K562 (cell line): Measurements from ENCODE around the gene NAP1L4. TPM values are rescaled to one million over a fixed set of nuclear protein-coding genes. Genes with fewer than 3 reads are reported as not detected.

Experiments used
- ATAC-seq: fragments of 200-7000 bp; cut with Tn5 transposase; 3 replicates; pipeline ENCODE4 v1.9.1; 2020; ENCODE audit warnings: moderate library complexity
- BruUV-seq: library from RNA; stranded (reverse); fragments of 400-500 nt; replicated peaks from 2 replicates; lab custom pipeline; 2021; lab: Mats Ljungman, UMichigan
- CTCF ChIA-PET: fragments of 300-600 bp; formaldehyde crosslinking; extraction: SDS; loops from one replicate; lab custom pipeline; 2021; ENCODE audit warnings: low intra/inter-chr PET ratio; lab: Yijun Ruan, JAX
- POLR2A ChIA-PET: fragments of 300-600, 350-650 bp; sonication (Branson Sonifier 250); formaldehyde crosslinking; extraction: SDS; loops from one replicate; lab custom pipeline; 2021; ENCODE audit warnings: antibody characterized with exemption, inconsistent platforms; lab: Yijun Ruan, JAX
- DNase-seq, 4 experiments: peaks; one replicate each; pipeline versions ENCODE4 v3.0.0 to v3.0.0-alpha.2; 2011 to 2018; ENCODE audit warnings: low spot score in 3 of 4, mixed read lengths in 3 of 4; ENCODE audit errors: extremely low read depth in 1 of 4
- FAIRE-seq: peaks from 2 replicates; lab custom pipeline; 2011; peaks lifted over from hg19 to GRCh38; lab: Jason Lieb, UNC
- H2AFZ ChIP-seq: 2 replicates; pipeline ENCODE4 v1.6.0; 2011; ENCODE audit warnings: low read depth, low read length, control low read depth, inconsistent platforms
- H3K27ac ChIP-seq: fragments of 200-600 bp; 3 replicates; pipeline ENCODE4 v1.8.0; 2011; ENCODE audit warnings: low read depth, mild to moderate bottlenecking, control low read depth, inconsistent platforms, low read length, moderate library complexity, mixed read lengths; ENCODE audit errors: extremely low read depth
- H3K27me3 ChIP-seq, 2 experiments: fragments of 300-600 bp in 1 of 2; 2 replicates in 1 of 2; 3 replicates in 1 of 2; pipeline versions ENCODE4 v1.6.0 to v1.8.0; 2011; ENCODE audit warnings: inconsistent platforms in 2 of 2, low read length in 2 of 2, mild to moderate bottlenecking in 1 of 2, mixed read lengths in 1 of 2, moderate library complexity in 1 of 2; ENCODE audit not compliant: control insufficient read depth in 2 of 2, insufficient read depth in 2 of 2
- H3K36me3 ChIP-seq: fragments of 300-600 bp; 3 replicates; pipeline ENCODE4 v1.8.0; 2011; ENCODE audit warnings: mild to moderate bottlenecking, low read length, inconsistent platforms; ENCODE audit not compliant: control insufficient read depth, insufficient read depth
- H3K4me1 ChIP-seq, 2 experiments: fragments of 200-600 bp in 1 of 2; replicated peaks in 1 of 2; 2 replicates in 1 of 2; 3 replicates in 1 of 2; pipeline versions ENCODE4 v1.5.1 to v1.8.0; 2011; ENCODE audit warnings: inconsistent platforms in 2 of 2, low read length in 2 of 2, mild to moderate bottlenecking in 1 of 2, mixed read lengths in 1 of 2, moderate library complexity in 1 of 2; ENCODE audit not compliant: control insufficient read depth in 2 of 2, insufficient read depth in 2 of 2
- H3K4me2 ChIP-seq: 2 replicates; pipeline ENCODE4 v1.6.1; 2011; ENCODE audit warnings: low read length, control low read depth, inconsistent platforms, mixed read lengths; ENCODE audit not compliant: insufficient read depth
- H3K4me3 ChIP-seq: fragments of 200-600 bp; sonication (generic), shearing (Covaris generic); 2 replicates; pipeline ENCODE4 v1.5.1; 2016; ENCODE audit warnings: control low read depth, inconsistent platforms
- H3K79me2 ChIP-seq: fragments of 200-600 bp; 3 replicates; pipeline ENCODE4 v1.8.0; 2011; ENCODE audit warnings: low read length, inconsistent platforms; ENCODE audit not compliant: control insufficient read depth, insufficient read depth
- H3K9ac ChIP-seq, 2 experiments: 2 replicates each; pipeline versions ENCODE4 v1.6.0 to v1.6.1; 2011; ENCODE audit warnings: low read depth in 2 of 2, low read length in 2 of 2, control low read depth in 1 of 2, inconsistent platforms in 1 of 2, mild to moderate bottlenecking in 1 of 2, mixed read lengths in 1 of 2; ENCODE audit not compliant: insufficient read depth in 1 of 2
- H3K9me1 ChIP-seq: one replicate; pipeline ENCODE4 v1.6.0; 2011; ENCODE audit warnings: inconsistent platforms, mild to moderate bottlenecking, low read length, moderate library complexity; ENCODE audit not compliant: control insufficient read depth, insufficient read depth
- H3K9me3 ChIP-seq: replicated peaks from 2 replicates; pipeline ENCODE4 v1.5.1; 2011; ENCODE audit warnings: low read depth, low read length, inconsistent platforms; ENCODE audit not compliant: control insufficient read depth, insufficient read depth
- H4K20me1 ChIP-seq: replicated peaks from 2 replicates; pipeline ENCODE4 v1.6.1; 2011; ENCODE audit warnings: low read length, inconsistent platforms, mixed read lengths; ENCODE audit not compliant: control insufficient read depth, insufficient read depth
- EGR1 ChIP-seq: fragments of 450-650 bp; conservative IDR thresholded peaks from 2 replicates; pipeline ENCODE4 v1.6.1; 2017; ENCODE audit warnings: mild to moderate bottlenecking
- FOXA1 ChIP-seq: fragments of 450-650 bp; IDR thresholded peaks from 2 replicates; pipeline ENCODE4 v1.6.1; 2016; ENCODE audit warnings: mild to moderate bottlenecking, borderline replicate concordance
- FOXJ2 ChIP-seq: fragments of 200-800 bp; sonication (Bioruptor generic); IDR thresholded peaks from 2 replicates; pipeline ENCODE4 v1.6.1; 2016; ENCODE audit warnings: missing genetic modification characterization, missing compliant biosample characterization
- HDGF ChIP-seq: fragments of 450-650 bp; IDR thresholded peaks from 2 replicates; pipeline ENCODE4 v1.6.1; 2016
- MYNN ChIP-seq, 2 experiments: sonication (generic); formaldehyde crosslinking in 1 of 2; IDR thresholded peaks; 2 replicates each; pipeline versions ENCODE4 v1.5.0 to v1.6.1; 2016 to 2020; ENCODE audit warnings: antibody characterized with exemption in 1 of 2, missing genetic modification reagents in 1 of 2
- PML ChIP-seq: IDR thresholded peaks from 2 replicates; pipeline ENCODE4 v1.6.1; 2012; ENCODE audit warnings: low read length, inconsistent platforms
- POLR2AphosphoS5 ChIP-seq: IDR thresholded peaks from 2 replicates; pipeline ENCODE4 v1.6.1; 2011; ENCODE audit warnings: mild to moderate bottlenecking, low read depth, low read length, moderate library complexity; ENCODE audit not compliant: control insufficient read depth, insufficient read depth
- POLR2G ChIP-seq: fragments of 200-400 bp; formaldehyde crosslinking; IDR thresholded peaks from 2 replicates; pipeline ENCODE4 v1.6.1; 2017; ENCODE audit warnings: low read depth, mild to moderate bottlenecking, antibody characterized with exemption, low read length, moderate library complexity
- RBM22 ChIP-seq: fragments of 200-400 bp; formaldehyde crosslinking; IDR thresholded peaks from 2 replicates; pipeline ENCODE4 v1.6.1; 2018; ENCODE audit warnings: low read length, low read depth; ENCODE audit not compliant: poor library complexity, severe bottlenecking
- SLC30A9 ChIP-seq: fragments of 250-450 bp; sonication (Bioruptor Pico); IDR thresholded peaks from 2 replicates; pipeline ENCODE4 v1.8.0; 2022; ENCODE audit warnings: mild to moderate bottlenecking, moderate library complexity
- TAF15 ChIP-seq: fragments of 200-400 bp; formaldehyde crosslinking; IDR thresholded peaks from 2 replicates; pipeline ENCODE4 v1.6.1; 2017; ENCODE audit warnings: mild to moderate bottlenecking, low read depth, low read length, moderate library complexity
- ZNF217 ChIP-seq: sonication (generic); formaldehyde crosslinking; IDR thresholded peaks from 2 replicates; pipeline ENCODE4 v1.8.0; 2022; ENCODE audit warnings: mild to moderate bottlenecking, missing genetic modification reagents
- ZNF316 ChIP-seq: fragments of 450-650 bp; IDR thresholded peaks from 2 replicates; pipeline ENCODE4 v1.6.1; 2016
- WGBS: fragments of 100-300 bp; shearing (Covaris generic); methylation state at CpG from one replicate; pipeline ENCODE4 v1.1.6; 2016; ENCODE audit warnings: low coverage, mixed read lengths; ENCODE audit not compliant: insufficient coverage; ENCODE audit errors: missing lambda C conversion rate; 5-methylcytosine and 5-hydroxymethylcytosine counted together
- in situ Hi-C: fragments of 300-500 bp; cut with MboI; formaldehyde crosslinking; loops from 4 replicates; pipeline ENCODE4 v1.15.0; 2018; ENCODE audit warnings: inconsistent platforms, mixed read lengths
- intact Hi-C: fragments of 100-400 bp; cut with micrococcal nuclease; formaldehyde crosslinking; loops from 2 replicates; pipeline ENCODE4 v1.14.2; 2022
- polyA plus RNA-seq, 8 experiments: library from polyadenylated mRNA; depleted of rRNA in 4 of 8; stranded (reverse) in 5 of 8; unstranded in 3 of 8; fragments of >200 nt; fragmentation: Nextera tagmentation in 2 of 8; fragmentation: Illumina TruSeq in 1 of 8; extraction: Ambion mirVana in 2 of 8; extraction: Trizol in 1 of 8; gene quantifications; 2 replicates each; pipeline versions ENCODE4 v1.2.1 to v1.2.3, GENCODE V29; 2011 to 2014; ENCODE audit warnings: inconsistent platforms in 1 of 8, missing spikeins in 1 of 8
- total RNA-seq, 7 experiments: library from RNA; depleted of rRNA in 6 of 7; stranded (reverse); fragments of >200 nt in 6 of 7; fragmentation: Illumina TruSeq in 2 of 7; extraction: Trizol in 2 of 7; gene quantifications; 2 replicates each; pipeline versions ENCODE4 v1.2.1 to v1.2.3, GENCODE V29; 2011 to 2021; ENCODE audit warnings: low replicate concordance in 1 of 7
- TF ChIP-seq, protein P1 (sequence below): fragments of 450-650 bp; formaldehyde crosslinking; IDR thresholded peaks from 2 replicates; pipeline ENCODE4 v1.4.0; 2020; ENCODE audit warnings: mild to moderate bottlenecking, moderate library complexity
- TF ChIP-seq, protein P2 (sequence below): sonication (generic); formaldehyde crosslinking; IDR thresholded peaks from 2 replicates; pipeline ENCODE4 v1.8.1; 2023; ENCODE audit warnings: mild to moderate bottlenecking, missing genetic modification reagents

The NAP1L4 gene
- total and polyA plus RNA-seq, 9 of the 15 experiments (the other 6 are each of a cell fraction or from before 2014, with no cell fraction given): 34.1 to 237 (median 179) TPM

GRCh38 chr11:2945031-2945756 lies 46.9 kb downstream of the NAP1L4 start (continued):
- TF ChIP-seq, protein P1, sequence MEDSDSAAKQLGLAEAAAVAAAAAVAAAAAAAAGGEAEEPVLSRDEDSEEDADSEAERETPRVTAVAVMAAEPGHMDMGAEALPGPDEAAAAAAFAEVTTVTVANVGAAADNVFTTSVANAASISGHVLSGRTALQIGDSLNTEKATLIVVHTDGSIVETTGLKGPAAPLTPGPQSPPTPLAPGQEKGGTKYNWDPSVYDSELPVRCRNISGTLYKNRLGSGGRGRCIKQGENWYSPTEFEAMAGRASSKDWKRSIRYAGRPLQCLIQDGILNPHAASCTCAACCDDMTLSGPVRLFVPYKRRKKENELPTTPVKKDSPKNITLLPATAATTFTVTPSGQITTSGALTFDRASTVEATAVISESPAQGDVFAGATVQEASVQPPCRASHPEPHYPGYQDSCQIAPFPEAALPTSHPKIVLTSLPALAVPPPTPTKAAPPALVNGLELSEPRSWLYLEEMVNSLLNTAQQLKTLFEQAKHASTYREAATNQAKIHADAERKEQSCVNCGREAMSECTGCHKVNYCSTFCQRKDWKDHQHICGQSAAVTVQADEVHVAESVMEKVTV: no peak
- peak; percentile 60 for TF ChIP-seq ZNF316
- no peak for TF ChIP-seq TAF15

GRCh38 chr11:2944530-2944929 lies 47.6 kb downstream of the NAP1L4 start:
- H3K9ac ChIP-seq: no peak overlapping the region; a peak in 1 of 4 replicates
- POLR2A ChIA-PET: interaction anchor here (0.9 to 4.4 kb wide), 3 partner anchors 9 to 23 kb away, joined by 4 to 33 read pairs (median 13); partner anchors contain the start of gene PHLDA2
- CTCF ChIA-PET: no interaction called here
- TF ChIP-seq FOXA1 (no peak), POLR2G (peak; percentile 66), FOXJ2 (no peak), EGR1 (no peak), PML (no peak), ZNF217 (CRISPR knock-in tag) (no peak), POLR2AphosphoS5 (0 out of 2 replicates have a peak, but pooled peaks have one; percentile 10), MYNN (IDR thresholded peaks at IDR 0.05) (0 out of 2 replicates have a peak, but pooled peaks have one; percentile 29), MYNN (CRISPR knock-in tag; IDR thresholded peaks at IDR 0.05) (no peak), HDGF (no peak), RBM22 (peak; percentile 75), SLC30A9 (no peak)
- TF ChIP-seq, protein P2, sequence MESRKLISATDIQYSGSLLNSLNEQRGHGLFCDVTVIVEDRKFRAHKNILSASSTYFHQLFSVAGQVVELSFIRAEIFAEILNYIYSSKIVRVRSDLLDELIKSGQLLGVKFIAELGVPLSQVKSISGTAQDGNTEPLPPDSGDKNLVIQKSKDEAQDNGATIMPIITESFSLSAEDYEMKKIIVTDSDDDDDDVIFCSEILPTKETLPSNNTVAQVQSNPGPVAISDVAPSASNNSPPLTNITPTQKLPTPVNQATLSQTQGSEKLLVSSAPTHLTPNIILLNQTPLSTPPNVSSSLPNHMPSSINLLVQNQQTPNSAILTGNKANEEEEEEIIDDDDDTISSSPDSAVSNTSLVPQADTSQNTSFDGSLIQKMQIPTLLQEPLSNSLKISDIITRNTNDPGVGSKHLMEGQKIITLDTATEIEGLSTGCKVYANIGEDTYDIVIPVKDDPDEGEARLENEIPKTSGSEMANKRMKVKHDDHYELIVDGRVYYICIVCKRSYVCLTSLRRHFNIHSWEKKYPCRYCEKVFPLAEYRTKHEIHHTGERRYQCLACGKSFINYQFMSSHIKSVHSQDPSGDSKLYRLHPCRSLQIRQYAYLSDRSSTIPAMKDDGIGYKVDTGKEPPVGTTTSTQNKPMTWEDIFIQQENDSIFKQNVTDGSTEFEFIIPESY (CRISPR knock-in tag): peak; percentile 71

More at GRCh38 chr11:2944530-2944929, 47.6 kb downstream of the NAP1L4 start:
- no peak overlapping the region for H2AFZ ChIP-seq
- H3K27me3 ChIP-seq: no peaks in the 10 kb centered on the region
- no peak; the same call in 2 of the 3 replicates for ATAC-seq
- intact Hi-C loops: no loop called here
- in situ Hi-C loops: no loop called here
- peaks cover 6% of the 10 kb centered on the region; the same call in 1 of the 2 replicates for H4K20me1 ChIP-seq
- WGBS: 92% methylated on average over 23 of the region's 24 CpGs
- H3K27ac ChIP-seq: no peak overlapping the region
- H3K4me1 ChIP-seq: peaks cover 0 to 32% of the 10 kb centered on the region in 2 experiments; a peak in 2 of 5 replicates
- H3K36me3 ChIP-seq: peaks cover 63% of the 10 kb centered on the region
- FAIRE-seq: no peak
- H3K4me3 ChIP-seq: no peak overlapping the region
- no peak overlapping the region for H3K4me2 ChIP-seq
- TSS peak; percentile 38 for BruUV-seq
- H3K9me1 ChIP-seq: no peaks in the 10 kb centered on the region
- 0 out of 2 replicates have a peak, but pooled peaks cover 2% of the 10 kb centered on the region for H3K9me3 ChIP-seq
- no peaks in the 10 kb centered on the region for H3K79me2 ChIP-seq
- no peak for DNase-seq
